ENCODE data around the gene SMIM29.
"Not testable (repeated sequence)": the region's sequence is repeated elsewhere in the genome, so short reads cannot be mapped to it uniquely, and the experiment has no call there.

Gene SMIM29

DNA sequence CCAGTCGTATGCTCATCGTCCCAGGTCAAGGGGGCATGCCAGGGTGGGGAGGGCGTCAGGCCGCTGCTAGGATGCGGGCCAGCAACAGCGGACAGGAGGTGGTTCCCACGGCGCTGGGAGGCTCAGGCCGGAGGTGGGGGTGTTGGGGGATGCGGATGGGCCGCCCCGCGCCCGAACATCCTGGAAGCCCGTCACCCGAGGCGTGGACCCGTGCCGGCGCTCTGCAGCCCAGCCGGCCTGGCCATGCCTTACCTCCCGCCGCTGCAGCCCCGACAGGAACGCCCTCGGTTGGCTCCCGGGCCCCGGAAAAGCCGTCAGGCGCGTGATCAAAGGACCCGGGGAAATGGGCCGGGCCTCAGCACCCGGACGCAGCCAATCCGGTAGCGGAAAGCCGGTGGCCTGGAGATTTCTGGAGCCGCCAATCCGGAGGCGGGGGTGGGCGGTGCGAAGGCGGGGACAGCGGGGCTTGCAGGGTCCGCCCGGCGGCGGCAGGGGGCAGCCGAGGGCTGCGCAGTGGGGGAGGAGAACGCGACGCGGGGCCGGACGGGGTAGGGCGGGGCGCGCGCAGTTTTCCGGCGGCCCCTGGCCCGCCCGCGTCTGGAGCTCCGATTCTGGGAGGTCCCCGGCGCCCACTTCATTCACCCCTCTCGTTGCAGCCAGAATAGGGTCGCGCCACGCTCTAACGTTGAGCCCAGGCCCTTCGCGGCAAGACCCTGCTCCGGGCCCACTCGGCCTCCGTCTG is at the start of gene SMIM29:
TSS of gene SMIM29 (minus strand) at position 280 of the 742 bp plus-strand sequence. CDS start 1,215 bp downstream, outside the sequence.
- FAIRE-seq, result no peak

DNA sequence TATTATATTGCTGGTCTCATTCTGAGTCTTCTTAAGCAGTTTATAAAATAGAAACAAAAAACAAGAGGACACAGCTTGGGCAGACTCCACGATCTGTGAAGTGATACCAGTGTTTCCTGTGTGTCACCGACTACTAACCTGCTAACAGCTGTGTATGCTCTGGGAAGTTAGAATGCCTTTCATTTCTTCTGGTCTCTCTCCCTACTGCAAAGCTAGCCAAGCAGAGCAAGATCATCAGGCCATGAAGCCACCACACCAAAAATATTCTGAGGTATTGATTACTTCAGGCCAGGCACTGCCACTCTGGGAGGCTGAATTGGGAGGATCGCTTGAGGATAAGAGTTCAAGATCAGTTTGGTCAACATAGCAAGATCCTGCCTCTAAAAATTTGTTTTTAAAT is 46.9 kb upstream of the SMIM29 start:
- FAIRE-seq, result no peak

DNA sequence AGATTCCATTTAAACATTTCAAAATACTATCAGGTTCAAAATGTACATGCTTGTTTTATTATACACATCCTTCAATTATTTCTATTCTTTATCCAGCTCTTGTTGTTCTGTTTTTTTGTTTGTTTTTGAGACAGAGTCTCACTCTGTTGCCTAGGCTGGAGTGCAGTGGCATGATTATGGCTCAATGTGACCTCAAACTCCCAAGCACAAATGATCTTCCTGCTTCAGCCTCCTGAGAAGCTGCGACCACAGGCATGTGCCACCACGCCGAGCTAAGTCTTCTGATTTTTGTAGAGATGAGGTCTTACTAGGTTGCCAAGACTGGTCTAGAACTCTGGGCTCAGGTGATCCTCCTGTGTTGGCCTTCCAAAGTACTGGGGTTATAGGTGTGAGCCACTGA is 44.1 kb upstream of the SMIM29 start:
- FAIRE-seq, result no peak

DNA sequence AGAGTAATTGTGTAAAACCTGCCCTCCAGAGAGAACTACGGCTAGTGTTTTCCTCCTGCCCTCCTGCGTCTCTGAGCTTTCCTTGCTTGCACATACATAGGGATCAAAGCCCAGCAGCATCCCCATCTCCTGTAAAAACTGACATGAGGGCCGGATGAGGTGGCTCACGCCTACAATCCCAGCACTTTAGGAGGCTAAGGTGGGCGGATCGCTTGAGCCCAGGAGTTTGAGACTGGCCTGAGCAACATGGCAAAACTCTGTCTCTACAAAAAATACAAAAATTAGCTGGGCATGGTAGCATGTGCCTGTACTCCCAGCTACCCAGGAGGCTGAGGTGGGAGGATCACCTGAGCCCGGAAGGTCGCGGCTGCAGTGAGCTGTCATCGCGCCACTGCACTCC is 40.3 kb upstream of the SMIM29 start:
- FAIRE-seq, result no peak

DNA sequence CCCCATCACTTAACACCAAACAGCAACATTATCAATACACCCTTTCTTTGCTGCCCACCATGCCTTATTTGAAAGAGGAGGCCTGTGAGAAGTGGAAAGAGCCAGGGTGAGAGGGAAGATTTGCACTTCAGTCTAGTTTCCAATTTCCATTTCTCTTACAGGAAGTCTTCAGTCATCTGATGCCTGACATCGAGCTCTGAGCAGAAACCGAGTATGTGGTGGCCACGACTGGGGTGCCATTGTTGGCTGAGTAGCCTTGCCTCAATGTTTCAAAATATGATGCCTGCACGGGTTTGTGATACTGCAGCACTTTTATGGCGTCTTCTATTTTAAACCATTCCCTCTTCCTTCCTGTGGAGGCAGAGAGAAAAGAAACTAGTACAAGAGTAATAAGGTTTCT is 39.8 kb upstream of the SMIM29 start:
- FAIRE-seq, result no peak

DNA sequence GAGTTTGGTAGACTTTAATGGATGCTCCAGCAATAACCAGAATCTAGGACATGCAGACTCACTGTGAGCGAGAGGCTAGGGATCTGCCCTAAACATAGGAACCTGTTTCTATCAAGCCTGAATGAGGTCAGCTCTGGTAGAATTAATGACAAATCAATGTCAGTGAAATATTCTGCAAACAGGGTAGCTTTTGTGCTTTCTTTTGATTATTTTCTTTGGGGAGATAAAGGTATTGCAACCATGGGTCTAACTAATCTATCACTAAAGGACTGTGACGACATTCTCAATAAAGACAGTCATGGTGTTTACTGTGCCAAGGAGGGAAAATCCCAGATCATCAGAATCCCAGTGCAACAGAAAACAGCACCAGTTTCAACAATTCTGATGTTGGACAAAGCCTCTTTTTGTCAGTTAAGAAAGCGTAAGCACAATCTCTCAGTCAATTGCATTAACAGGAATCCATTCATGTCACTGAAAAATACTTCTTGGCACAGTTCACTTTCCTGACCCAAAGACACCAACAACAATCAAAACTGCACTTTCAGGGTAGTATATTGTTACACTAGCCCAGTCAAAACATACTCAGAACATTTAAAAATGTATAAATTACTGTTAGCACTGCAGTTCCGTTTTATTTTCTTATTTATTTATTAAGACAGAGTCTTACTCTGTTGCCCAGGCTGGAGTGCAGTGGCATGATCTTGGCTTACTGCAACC is 36.8 kb upstream of the SMIM29 start:
- FAIRE-seq, result no peak

DNA sequence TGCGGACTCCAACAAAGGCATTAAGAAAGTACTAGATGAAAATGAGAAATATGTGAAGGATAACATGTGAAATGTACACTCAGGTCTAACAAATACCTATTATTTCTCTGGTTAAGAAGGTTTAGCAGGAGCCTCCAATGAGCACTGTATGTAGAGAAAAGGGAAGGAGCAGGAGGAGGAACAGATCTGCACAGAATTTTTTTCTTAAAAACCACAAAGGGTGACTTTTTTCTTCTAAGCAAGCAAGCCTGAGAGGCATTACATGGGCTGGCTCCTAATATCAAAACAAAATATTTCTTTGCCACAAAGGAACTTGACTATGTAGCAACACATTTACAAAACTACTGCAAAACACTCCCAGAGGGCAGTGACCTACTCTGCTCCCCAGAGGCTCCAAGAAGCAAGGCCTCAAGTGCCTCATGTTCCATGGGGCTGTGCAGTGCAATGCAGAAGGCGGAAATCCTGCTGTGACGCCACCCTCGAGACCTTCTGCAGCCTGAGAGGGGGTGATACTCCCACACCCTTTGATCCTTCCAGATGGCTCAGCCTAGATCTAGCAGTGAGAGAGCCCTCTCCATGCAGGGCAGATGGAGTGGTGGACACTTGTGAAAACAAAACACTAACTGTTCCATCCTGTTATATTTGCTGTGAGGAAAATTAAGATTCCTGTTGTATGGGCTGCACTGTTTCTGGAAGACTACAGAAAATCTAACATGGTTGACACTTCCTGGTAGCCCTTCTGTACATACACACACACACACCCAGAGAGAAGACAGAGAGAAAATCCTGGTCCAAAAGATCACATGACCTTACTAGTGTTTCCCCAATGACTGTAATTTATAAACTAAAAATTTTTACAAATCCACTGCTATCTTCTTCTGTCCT is 36.0 kb upstream of the SMIM29 start:
- FAIRE-seq, result no peak

DNA sequence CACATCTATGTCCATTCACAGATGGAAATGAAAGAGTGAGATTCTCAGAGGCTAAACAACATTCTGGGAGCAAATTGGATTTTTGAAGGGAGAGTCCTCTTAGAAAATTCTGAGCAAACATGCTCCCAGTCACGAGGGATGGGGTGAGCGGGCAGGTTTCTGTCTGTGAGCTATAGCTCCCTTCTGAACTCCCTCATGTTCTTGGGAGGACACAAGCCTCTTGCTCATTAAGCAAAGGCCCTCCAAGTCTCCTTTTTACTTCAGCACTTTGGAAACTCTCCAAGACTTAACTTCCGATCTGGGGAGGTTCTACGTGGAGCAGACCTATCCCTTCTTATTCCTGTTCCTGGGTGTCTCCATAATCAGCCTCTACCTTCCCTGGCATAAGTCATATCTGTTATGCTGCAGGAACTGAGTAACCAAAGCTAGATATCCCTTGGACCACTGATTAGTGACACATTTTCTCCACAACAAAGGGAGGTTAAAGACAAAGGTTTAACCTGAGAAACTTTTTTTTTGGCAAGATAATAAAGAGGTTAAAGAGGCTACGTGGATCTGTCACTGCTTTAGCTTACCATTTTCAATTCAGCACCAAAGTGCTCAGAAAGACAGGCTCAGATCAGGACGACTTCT is 33.0 kb upstream of the SMIM29 start:
- no peak for FAIRE-seq

DNA sequence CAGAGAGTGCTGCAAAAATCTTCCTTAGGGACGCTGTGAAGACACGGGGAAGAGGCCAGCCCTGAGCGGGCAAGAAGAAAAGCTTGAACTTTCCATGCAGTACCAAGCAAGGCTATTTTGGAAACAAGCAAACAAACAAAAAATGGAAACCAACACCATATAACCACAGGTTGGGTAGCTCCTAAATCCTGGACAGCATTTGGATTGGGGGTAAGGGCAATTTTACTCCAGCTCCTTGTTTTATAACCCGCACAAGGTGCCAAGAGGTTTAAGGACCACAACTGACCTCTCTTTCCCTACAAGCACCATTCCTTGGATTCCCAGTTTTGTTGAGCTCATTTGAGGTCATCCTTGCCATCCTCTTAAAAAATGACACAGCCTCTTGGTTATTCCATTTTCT is 31.4 kb upstream of the SMIM29 start:
- FAIRE-seq, result no peak

DNA sequence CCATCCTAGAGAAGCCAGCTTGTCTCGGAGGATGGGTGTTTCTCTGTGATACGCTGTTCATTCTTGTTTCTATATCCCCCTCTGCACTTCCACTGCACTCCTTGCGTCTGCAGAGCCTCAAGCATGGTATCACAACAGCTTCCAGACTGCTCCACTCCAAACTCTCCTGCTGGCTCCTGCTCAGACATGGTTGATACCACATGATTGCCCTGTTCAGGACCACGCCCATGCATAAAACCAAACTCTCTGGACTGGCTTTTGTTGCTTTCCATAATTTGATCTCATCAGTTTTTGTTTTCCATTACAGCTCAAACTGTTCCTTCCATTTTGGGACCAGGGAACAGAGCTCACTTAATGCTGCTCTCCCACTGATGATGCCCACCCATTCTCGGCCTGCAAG is 30.0 kb upstream of the SMIM29 start:
- FAIRE-seq, result no peak

DNA sequence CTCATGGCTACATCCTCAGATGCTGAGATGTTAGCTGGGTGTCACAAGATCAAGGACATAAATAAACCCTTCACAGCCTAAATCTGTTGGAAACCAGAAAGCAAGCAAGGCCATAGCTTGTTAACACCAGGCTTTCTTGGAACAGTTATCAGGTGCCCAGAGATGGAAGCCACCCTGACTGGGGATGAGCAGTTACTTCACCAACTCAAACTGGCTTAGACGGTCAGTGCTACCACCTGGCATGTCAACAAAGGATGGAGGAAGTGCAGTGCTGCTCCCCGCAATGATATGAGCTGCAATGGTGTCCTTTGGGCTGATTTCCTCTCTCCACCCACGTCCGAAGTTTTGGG is 28.9 kb upstream of the SMIM29 start:
- FAIRE-seq, result no peak

DNA sequence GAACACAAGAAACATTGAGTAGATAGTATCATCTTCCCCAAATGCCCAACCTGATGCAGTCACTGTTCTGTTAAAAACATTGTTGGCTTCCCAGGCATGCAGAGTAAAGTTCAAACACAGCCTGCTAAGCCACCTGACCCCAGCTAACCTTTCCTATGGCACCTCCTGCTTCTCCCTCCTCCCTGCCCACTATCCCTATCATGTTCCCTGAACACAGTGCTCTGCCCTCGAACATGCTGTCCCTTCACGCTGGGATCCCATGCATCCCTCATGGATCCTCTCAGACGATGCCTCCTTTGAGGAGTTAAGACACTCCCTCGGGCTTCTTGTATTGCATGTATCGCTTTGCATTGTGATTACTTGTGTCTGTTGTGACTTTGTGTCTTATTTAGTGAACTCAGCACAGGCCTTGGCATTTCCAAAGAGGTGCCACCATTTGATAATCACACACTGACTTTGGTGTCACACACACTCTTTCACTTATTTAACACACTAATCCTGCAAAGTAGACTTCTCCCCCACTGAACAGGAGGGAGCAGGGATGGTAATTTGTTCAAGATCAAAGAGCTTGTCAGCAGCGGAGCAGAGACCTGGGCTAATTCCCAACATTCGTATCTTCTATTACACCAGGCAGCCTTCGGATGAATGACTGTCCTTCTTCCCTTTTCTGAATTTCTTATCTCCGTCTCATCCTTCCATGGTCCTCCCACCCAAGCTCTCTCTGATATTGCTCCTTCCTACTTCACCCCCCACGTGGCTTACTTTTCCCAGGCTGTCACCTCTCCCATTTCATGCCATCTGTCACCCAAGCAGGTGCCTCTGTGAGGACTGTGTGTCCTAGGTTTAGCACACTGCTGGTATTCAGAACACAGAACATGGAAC is 28.3 kb upstream of the SMIM29 start:
- FAIRE-seq, result no peak

DNA sequence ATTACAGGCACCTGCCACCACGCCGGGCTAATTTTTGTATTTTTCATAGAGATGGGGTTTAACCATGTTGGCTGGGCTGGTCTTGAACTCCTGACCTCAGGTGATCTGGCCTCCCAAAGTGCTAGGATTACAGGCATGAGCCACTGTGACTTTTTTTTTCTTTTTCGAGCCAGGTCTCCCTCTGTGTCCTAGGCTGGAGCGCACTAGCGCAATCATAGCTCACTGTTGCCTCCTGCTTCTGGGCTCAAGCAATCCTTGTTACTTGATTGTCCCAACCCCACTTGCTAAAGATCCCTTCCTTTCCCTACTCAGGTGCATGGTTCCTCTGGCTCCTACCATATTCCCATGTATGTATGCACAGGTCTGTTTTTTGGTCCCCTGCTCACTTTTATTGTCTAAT is 27.4 kb upstream of the SMIM29 start:
- no peak for FAIRE-seq

DNA sequence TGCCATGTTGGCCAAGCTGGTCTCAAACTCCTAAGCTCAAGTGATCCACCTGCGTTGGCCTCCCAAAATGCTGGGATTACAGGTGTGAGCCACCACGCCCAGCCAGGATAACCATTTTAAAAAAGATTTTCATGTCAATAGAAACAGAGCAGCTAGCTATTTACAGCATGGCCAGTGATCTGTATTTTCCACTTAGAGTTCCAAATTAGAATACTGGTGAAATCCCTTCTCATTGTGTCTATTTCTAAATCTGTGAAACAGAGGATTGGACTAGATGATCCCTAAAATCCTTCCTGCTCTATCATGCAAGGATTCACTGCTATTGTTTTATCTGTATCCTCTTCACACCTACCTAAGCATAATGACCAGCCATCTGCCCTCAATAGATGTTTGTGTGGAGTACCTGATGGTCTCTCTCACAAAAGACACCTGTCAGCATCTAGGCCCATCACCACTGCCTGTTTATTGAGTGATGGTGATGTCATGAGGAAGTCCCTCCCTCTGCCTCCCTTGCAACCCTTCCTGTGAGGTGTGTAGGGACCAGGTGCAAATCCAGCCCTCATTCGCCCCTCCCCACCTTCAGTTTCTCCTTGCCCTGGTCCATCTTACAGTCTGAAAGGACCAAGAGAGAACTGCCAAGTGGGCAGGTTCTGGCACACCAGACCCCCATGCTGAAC is 26.5 kb upstream of the SMIM29 start:
- no peak for FAIRE-seq

DNA sequence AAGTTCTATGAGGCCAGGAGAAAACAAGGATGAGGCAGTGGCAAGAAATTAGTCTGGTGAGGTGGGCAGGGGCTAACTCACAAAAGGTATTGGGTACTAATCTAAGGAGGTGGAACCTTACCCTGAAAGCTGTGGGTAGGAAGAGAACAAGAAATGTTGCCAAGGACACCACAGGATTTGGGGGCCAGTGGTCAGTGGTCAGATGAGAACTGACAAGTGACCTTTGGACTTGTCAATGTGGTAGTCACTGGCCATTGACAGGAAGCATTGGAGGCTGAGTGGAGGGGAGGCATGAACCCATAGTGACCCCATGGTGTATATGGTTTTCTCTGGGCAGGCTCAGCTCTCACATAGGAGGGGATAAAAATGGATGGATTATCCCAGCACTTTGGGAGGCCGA is 25.3 kb upstream of the SMIM29 start:
- FAIRE-seq, result no peak

DNA sequence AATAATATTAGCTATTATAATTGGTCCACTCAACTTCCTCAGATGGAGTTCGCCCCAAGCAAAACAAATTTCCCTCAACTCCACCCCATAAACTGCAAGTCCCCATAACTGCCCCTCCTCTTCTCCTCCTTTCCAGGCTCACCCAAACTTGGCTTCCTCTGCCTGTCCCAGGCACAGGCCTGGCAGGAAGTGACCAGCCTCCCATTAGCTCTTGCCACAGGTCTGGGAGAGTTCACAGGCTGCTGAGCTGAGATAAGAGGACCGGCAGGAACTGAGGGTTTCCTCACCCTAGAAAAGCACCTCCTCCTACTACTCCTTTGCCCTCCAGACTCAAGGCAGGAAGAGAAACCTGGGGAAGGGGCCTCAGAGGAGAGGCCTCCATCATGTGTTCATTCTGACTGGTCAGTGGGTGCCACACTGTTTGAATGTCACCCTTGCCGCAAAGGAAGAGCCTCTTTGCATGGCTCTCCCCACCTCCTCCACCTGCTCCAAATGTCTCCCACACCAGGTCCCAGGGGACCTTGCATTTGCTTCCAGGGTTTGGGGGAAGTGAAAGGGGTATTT is 24.5 kb upstream of the SMIM29 start:
- FAIRE-seq, result no peak

DNA sequence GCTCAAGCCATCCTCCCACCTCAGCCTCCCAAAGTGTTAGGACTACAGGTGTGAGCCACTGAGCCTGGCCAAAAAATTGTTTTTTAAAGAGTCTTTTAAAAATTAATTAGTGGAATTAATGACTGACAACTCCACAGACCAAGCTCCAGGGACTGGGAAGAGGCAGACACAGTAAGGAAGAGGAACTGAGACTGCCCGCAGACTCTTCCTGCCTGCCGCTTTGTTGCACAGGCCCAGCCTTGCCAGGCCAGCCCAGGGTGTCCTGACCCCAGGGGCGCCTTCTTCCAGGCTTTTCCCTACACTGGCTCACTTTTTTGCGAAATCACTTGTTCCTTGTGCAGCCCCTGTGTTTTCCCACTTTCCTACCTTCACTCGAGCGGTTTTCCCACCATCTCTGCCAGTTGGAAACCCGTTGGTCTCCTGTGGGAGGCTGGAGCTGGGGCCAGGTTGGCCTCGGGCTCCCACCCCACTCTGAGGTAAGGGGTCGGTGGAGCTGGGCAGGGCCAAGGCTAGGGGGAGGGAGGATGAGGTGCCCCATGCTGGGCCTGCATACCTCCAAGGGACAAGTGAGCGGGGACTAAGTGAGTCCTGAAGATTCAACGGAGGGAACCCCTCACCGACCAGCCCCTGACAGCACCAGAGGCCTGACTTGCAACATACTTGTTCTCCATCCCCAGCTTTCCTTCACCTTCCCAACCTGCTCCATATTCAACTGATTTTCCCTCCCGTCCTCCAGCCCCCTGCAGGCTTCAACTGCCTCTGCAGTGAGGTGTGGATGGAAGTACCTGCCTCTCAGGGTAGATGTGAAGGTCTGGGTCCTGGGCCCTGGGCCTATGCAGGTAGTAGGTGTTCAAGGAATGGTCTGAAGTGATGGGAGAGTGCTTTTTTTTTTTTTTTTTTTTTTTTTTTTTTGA is 23.5 kb upstream of the SMIM29 start:
- no peak for FAIRE-seq

DNA sequence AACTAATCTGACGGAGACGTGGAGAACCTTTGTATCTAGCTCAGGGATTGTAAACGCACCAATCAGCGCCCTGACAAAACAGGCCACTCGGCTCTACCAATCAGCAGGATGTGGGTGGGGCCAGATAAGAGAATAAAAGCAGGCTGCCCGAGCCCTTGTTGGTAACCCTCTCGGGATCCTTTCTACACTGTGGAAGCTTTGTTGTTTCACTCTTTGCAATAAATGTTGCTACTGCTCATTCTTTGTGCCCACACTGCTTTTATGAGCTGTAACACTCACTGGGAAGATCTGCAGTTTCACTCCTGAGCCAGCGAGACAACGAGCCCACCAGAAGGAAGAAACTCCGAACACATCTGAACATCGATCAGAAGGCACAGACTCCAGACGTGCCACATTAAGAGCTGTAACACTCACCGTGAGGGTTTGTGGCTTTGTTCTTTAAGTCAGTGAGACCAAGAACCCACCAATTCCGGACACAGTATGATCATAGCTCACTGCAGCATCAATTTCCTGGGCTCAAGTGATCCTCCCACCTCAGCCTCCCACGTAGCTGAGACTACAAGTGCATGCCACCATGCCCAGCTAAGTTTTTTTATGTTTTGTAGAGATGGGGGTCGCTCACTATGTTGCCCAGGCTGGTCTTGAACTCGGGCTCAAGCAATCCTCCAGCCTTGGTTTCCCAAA is 21.0 kb upstream of the SMIM29 start:
- FAIRE-seq, result not testable (repeated sequence)

DNA sequence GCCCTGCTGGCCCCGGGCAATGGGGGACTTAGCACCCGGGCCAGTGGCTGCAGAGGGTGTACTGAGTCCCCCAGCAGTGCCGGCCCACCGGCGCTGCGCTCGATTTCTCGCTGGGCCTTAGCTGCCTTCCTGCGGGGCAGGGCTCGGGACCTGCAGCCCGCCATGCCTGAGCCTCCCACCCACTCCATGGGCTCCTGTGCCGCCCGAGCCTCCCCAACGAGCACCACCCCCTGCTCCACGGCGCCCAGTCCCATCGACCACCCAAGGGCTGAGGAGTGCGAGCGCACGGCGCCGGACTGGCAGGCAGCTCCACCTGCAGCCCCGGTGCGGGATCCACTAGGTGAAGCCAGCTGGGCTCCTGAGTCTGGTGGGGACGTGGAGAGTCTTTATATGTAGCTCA is 20.3 kb upstream of the SMIM29 start:
- not testable (repeated sequence) for FAIRE-seq

Data from TTC549 (cell line).